HepG2 (cell line): Measurements from ENCODE around the gene FAM181A. TPM values are rescaled to one million over a fixed set of nuclear protein-coding genes. Genes with fewer than 3 reads are reported as not detected.

ENCODE experiments used
- ATAC-seq: fragments of 200-7000 bp; cut with Tn5 transposase; 3 replicates; pipeline ENCODE4 v1.9.1; 2020; ENCODE audit warnings: mild to moderate bottlenecking, moderate library complexity
- BruUV-seq: library from RNA; stranded (reverse); fragments of 400-500 nt; replicated peaks from 2 replicates; lab custom pipeline; 2021; lab: Mats Ljungman, UMichigan
- CTCF ChIA-PET: fragments of 300-600 bp; formaldehyde crosslinking; extraction: SDS; loops from one replicate; lab custom pipeline; 2021; ENCODE audit warnings: low total read pairs, inconsistent platforms, low intra/inter-chr PET ratio; lab: Yijun Ruan, JAX
- POLR2A ChIA-PET: fragments of 350-600 bp; sonication (Branson Sonifier 250); formaldehyde crosslinking; loops from one replicate; lab custom pipeline; 2020; ENCODE audit warnings: antibody characterized with exemption, inconsistent platforms; lab: Yijun Ruan, JAX
- DNase-seq: peaks from one replicate; pipeline ENCODE4 v3.0.0-alpha.2; 2015; ENCODE audit warnings: low spot score
- FAIRE-seq: peaks from 3 replicates; lab custom pipeline; 2011; peaks lifted over from hg19 to GRCh38; lab: Jason Lieb, UNC
- H2AFZ ChIP-seq: one replicate; pipeline ENCODE4 v1.6.1; 2011; ENCODE audit warnings: low read length, inconsistent platforms
- H3K27ac ChIP-seq: fragments of 300-600 bp; 3 replicates; pipeline ENCODE4 v1.8.0; 2011; ENCODE audit warnings: mixed run types, mild to moderate bottlenecking, mixed read lengths, low read length, inconsistent platforms; ENCODE audit not compliant: insufficient read depth; ENCODE audit errors: extremely low read length
- H3K27me3 ChIP-seq, 2 experiments: fragments of 200-600 bp in 1 of 2; 2 replicates in 1 of 2; 3 replicates in 1 of 2; pipeline versions ENCODE4 v1.6.0 to v1.8.0; 2011; ENCODE audit warnings: low read length in 2 of 2, mild to moderate bottlenecking in 2 of 2, moderate library complexity in 2 of 2, inconsistent platforms in 1 of 2; ENCODE audit not compliant: insufficient read depth in 2 of 2, control insufficient read depth in 1 of 2
- H3K36me3 ChIP-seq, 2 experiments: fragments of 200-600 bp in 1 of 2; replicated peaks in 1 of 2; 2 replicates in 1 of 2; 3 replicates in 1 of 2; pipeline versions ENCODE4 v1.5.1 to v1.8.0; 2011; ENCODE audit warnings: low read length in 2 of 2, inconsistent platforms in 1 of 2; ENCODE audit not compliant: insufficient read depth in 2 of 2, control insufficient read depth in 1 of 2
- H3K4me1 ChIP-seq: 2 replicates; pipeline ENCODE4 v1.5.1; 2012; ENCODE audit warnings: low read length, inconsistent platforms; ENCODE audit not compliant: insufficient read depth
- H3K4me2 ChIP-seq: 2 replicates; pipeline ENCODE4 v1.6.0; 2011; ENCODE audit warnings: low read depth, low read length, inconsistent platforms
- H3K4me3 ChIP-seq, 3 experiments: fragments of 200-600 bp in 1 of 3; sonication (generic), shearing (Covaris generic) in 1 of 3; replicated peaks in 1 of 3; 2 replicates each; pipeline ENCODE4 v1.5.1; 2011 to 2016; ENCODE audit warnings: low read length in 3 of 3, inconsistent platforms in 2 of 3, low read depth in 2 of 3, mild to moderate bottlenecking in 2 of 3, control low read depth in 1 of 3, mixed read lengths in 1 of 3; ENCODE audit not compliant: insufficient read depth in 1 of 3
- H3K79me2 ChIP-seq: one replicate; pipeline ENCODE4 v1.6.1; 2011; ENCODE audit warnings: low read length, inconsistent platforms; ENCODE audit not compliant: insufficient read depth
- H3K9ac ChIP-seq: 2 replicates; pipeline ENCODE4 v1.6.0; 2011; ENCODE audit warnings: mild to moderate bottlenecking, low read depth, low read length, inconsistent platforms; ENCODE audit not compliant: insufficient read depth
- H3K9me3 ChIP-seq: 2 replicates; pipeline ENCODE4 v1.5.1; 2012; ENCODE audit warnings: mild to moderate bottlenecking, low read length
- H4K20me1 ChIP-seq: 2 replicates; pipeline ENCODE4 v1.6.0; 2011; ENCODE audit warnings: inconsistent platforms, mild to moderate bottlenecking, low read length, moderate library complexity; ENCODE audit not compliant: insufficient read depth
- CTCF ChIP-seq: sonication (generic); formaldehyde crosslinking; IDR thresholded peaks from 2 replicates; pipeline ENCODE4 v1.5.0; 2020; ENCODE audit warnings: mild to moderate bottlenecking, missing genetic modification reagents, moderate library complexity
- IKZF1 ChIP-seq: fragments of 450-650 bp; IDR thresholded peaks from 2 replicates; pipeline ENCODE4 v1.7.1; 2016
- KLF9 ChIP-seq: IDR thresholded peaks from 2 replicates; pipeline ENCODE4 v1.6.1; 2016; ENCODE audit warnings: low read depth
- RERE ChIP-seq: IDR thresholded peaks from 2 replicates; pipeline ENCODE4 v1.6.1; 2016; ENCODE audit warnings: low read depth, missing genetic modification reagents, missing compliant biosample characterization
- RFX5 ChIP-seq: IDR thresholded peaks from 2 replicates; pipeline ENCODE4 v1.6.1; 2011; ENCODE audit warnings: low read depth, low read length, improper control_type of control experiment
- SNAPC5 ChIP-seq: sonication (generic); formaldehyde crosslinking; IDR thresholded peaks from 2 replicates; pipeline ENCODE4 v1.8.1; 2023; ENCODE audit warnings: mild to moderate bottlenecking, missing genetic modification reagents, borderline replicate concordance
- ZNF256 ChIP-seq: sonication (generic); formaldehyde crosslinking; conservative IDR thresholded peaks from 2 replicates; pipeline ENCODE4 v1.4.0; 2020; ENCODE audit warnings: missing genetic modification reagents
- ZNF367 ChIP-seq: sonication (generic); formaldehyde crosslinking; IDR thresholded peaks from 2 replicates; pipeline ENCODE4 v1.4.0; 2020; ENCODE audit warnings: missing genetic modification reagents, borderline replicate concordance
- ZNF644 ChIP-seq: IDR thresholded peaks from 2 replicates; pipeline ENCODE4 v1.6.1; 2016; ENCODE audit warnings: low read depth
- ZNF800 ChIP-seq: sonication (generic); formaldehyde crosslinking; IDR thresholded peaks from 2 replicates; pipeline ENCODE4 v1.4.0; 2020; ENCODE audit warnings: missing genetic modification reagents
- WGBS: methylation state at CpG from one replicate; pipeline ENCODE4 v1.1.6; 2017; ENCODE audit warnings: low lambda C conversion rate; 5-methylcytosine and 5-hydroxymethylcytosine counted together
- in situ Hi-C: cut with HindIII; loops from 2 replicates; pipeline ENCODE4 v1.10.0; 2017; ENCODE audit warnings: low pct_unique_long_range_greater_than_20kb; ENCODE audit not compliant: extremely low pct_ligation_motif_present
- intact Hi-C: fragments of 100-400 bp; cut with micrococcal nuclease; formaldehyde crosslinking; loops from one replicate; pipeline ENCODE4 v1.10.0; 2022; ENCODE audit not compliant: unreplicated experiment
- polyA plus RNA-seq, 8 experiments: library from polyadenylated mRNA; depleted of rRNA in 3 of 8; stranded (reverse) in 7 of 8; unstranded in 1 of 8; fragments of >200 nt; fragmentation: Illumina TruSeq in 4 of 8; extraction: Trizol in 4 of 8; gene quantifications; 2 replicates each; pipeline versions ENCODE4 v1.2.1 to v1.2.3, GENCODE V29; 2011 to 2016; ENCODE audit warnings: low read depth in 4 of 8, missing spikeins in 1 of 8, mixed read lengths in 1 of 8; ENCODE audit not compliant: insufficient read depth in 1 of 8
- total RNA-seq, 5 experiments: library from RNA; depleted of rRNA; stranded (reverse); fragments of >200 nt; fragmentation: Illumina TruSeq; extraction: Trizol; gene quantifications; 2 replicates each; pipeline ENCODE4 v1.2.3, GENCODE V29; 2016; ENCODE audit warnings: low read depth in 1 of 5
- TF ChIP-seq, protein P1 (sequence below): sonication (generic); formaldehyde crosslinking; IDR thresholded peaks from 2 replicates; pipeline ENCODE4 v1.4.0; 2020; ENCODE audit warnings: missing genetic modification reagents
- TF ChIP-seq, protein P2 (sequence below): sonication (generic); formaldehyde crosslinking; IDR thresholded peaks from 2 replicates; pipeline ENCODE4 v1.4.0; 2020; ENCODE audit warnings: missing genetic modification reagents

Gene FAM181A
- total and polyA plus RNA-seq, 2 of the 13 experiments (the other 11 are each of a cell fraction or from before 2014, with no cell fraction given) = 1.1 to 1.5 TPM

- peak overlapping the region; percentile 70 for H3K27ac ChIP-seq
- no peak for TF ChIP-seq RFX5
- no peak; the same call in 1 of the 2 replicates for TF ChIP-seq ZNF367 (CRISPR knock-in tag)
- TF ChIP-seq IKZF1 = no peak
- TF ChIP-seq CTCF (CRISPR knock-in tag) = no peak
- TF ChIP-seq ZNF256 (CRISPR knock-in tag) = no peak
- peak; percentile 35; the same call in 1 of the 2 replicates for TF ChIP-seq RERE
- TF ChIP-seq, protein P1, sequence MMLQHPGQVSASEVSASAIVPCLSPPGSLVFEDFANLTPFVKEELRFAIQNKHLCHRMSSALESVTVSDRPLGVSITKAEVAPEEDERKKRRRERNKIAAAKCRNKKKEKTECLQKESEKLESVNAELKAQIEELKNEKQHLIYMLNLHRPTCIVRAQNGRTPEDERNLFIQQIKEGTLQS = no peak
- TF ChIP-seq KLF9 = no peak
- TF ChIP-seq, protein P2, sequence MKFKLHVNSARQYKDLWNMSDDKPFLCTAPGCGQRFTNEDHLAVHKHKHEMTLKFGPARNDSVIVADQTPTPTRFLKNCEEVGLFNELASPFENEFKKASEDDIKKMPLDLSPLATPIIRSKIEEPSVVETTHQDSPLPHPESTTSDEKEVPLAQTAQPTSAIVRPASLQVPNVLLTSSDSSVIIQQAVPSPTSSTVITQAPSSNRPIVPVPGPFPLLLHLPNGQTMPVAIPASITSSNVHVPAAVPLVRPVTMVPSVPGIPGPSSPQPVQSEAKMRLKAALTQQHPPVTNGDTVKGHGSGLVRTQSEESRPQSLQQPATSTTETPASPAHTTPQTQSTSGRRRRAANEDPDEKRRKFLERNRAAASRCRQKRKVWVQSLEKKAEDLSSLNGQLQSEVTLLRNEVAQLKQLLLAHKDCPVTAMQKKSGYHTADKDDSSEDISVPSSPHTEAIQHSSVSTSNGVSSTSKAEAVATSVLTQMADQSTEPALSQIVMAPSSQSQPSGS = no peak
- TF ChIP-seq ZNF800 (CRISPR knock-in tag) = no peak
- TF ChIP-seq ZNF644 (CRISPR knock-in tag) = peak; percentile 45
- TF ChIP-seq SNAPC5 (CRISPR knock-in tag) = 0 out of 2 replicates have a peak, but pooled peaks have one; percentile 42
Measured at GRCh38 chr14:93902619-93903307, 24.4 kb upstream of the FAM181A start.

More at GRCh38 chr14:93902619-93903307, 24.4 kb upstream of the FAM181A start:
- Histone ChIP-seq H3K4me3 (peak overlapping the region in 1 of 3 experiments; percentile 55; a peak in 3 of 6 replicates), H3K36me3 (no peaks in the 10 kb centered on the region), H3K4me2 (peak overlapping the region; percentile 92), H3K27me3 (0 out of 5 replicates have a peak, but pooled peaks cover 1 to 2% of the 10 kb centered on the region in 2 experiments), H3K79me2 (no peaks in the 10 kb centered on the region), H4K20me1 (no peaks in the 10 kb centered on the region), H2AFZ (no peak overlapping the region), H3K9me3 (no peaks in the 10 kb centered on the region), H3K4me1 (peaks cover 98% of the 10 kb centered on the region), H3K9ac (peak overlapping the region; percentile 25)
- ChIA-PET CTCF (interaction anchor here (1.1 to 2.3 kb wide), 3 partner anchors 166 to 247 kb away, joined by 3 to 8 read pairs (median 7); no protein-coding TSS in a partner anchor), POLR2A (interaction anchor here (0.7 to 1.0 kb wide), 4 partner anchors 12 to 147 kb away, joined by 3 to 4 read pairs (median 3); partner anchors contain the start of gene FAM181A)
- intact Hi-C loops = loop anchor here (1.0 kb wide), 1 partner anchor 247 kb away; no protein-coding TSS in a partner anchor
- FAIRE-seq (no peak), ATAC-seq (peak; percentile 67), DNase-seq (peak; percentile 56)
- BruUV-seq = no TSS peak
- WGBS = 3% methylated on average over 13 of the region's 13 CpGs
- in situ Hi-C loops = no loop called here
